SU-DHL-6 (cell line): ENCODE results near the gene PHOX2B.
"Not testable (repeated sequence)": the region's sequence is repeated elsewhere in the genome, so short reads cannot be mapped to it uniquely, and the experiment has no call there.

ENCODE experiments used
- H2AFZ ChIP-seq: fragments of 200-600 bp; sonication (generic); 2 replicates; pipeline ENCODE4 v1.6.1; 2014; ENCODE audit warnings: low read depth, mild to moderate bottlenecking, moderate library complexity, mixed read lengths, antibody characterized with exemption, low read length; ENCODE audit not compliant: severe bottlenecking
- H3F3A ChIP-seq: fragments of 200-600 bp; shearing (Covaris generic); 2 replicates; pipeline ENCODE4 v1.6.0; 2016; ENCODE audit warnings: antibody characterized with exemption, mild to moderate bottlenecking; ENCODE audit not compliant: insufficient read depth
- H3K27ac ChIP-seq: fragments of 200-600 bp; sonication (generic); 2 replicates; pipeline ENCODE4 v1.5.1; 2016; ENCODE audit warnings: low read depth, mild to moderate bottlenecking, low read length, moderate library complexity, mixed read lengths
- H3K27me3 ChIP-seq: fragments of 200-600 bp; sonication (generic), shearing (Covaris generic); 2 replicates; pipeline ENCODE4 v1.6.0; 2014; ENCODE audit warnings: mild to moderate bottlenecking, low read length
- H3K36me3 ChIP-seq: fragments of 200-600 bp; sonication (generic); 2 replicates; pipeline ENCODE4 v1.6.1; 2014; ENCODE audit warnings: mild to moderate bottlenecking, low read length, mixed read lengths
- H3K4me2 ChIP-seq: fragments of 300-600, 200-600 bp; shearing (Covaris generic), sonication (generic); 2 replicates; pipeline ENCODE4 v1.6.0; 2014; ENCODE audit warnings: low read length, low read depth, mild to moderate bottlenecking; ENCODE audit not compliant: poor library complexity, severe bottlenecking
- H3K4me3 ChIP-seq: fragments of 200-600 bp; sonication (generic); 2 replicates; pipeline ENCODE4 v1.5.1; 2014; ENCODE audit warnings: antibody characterized with exemption, low read length, mild to moderate bottlenecking, mixed read lengths; ENCODE audit not compliant: insufficient read depth, poor library complexity, severe bottlenecking
- H3K79me2 ChIP-seq: fragments of 200-600 bp; sonication (generic); 2 replicates; pipeline ENCODE4 v1.6.1; 2014; ENCODE audit warnings: mild to moderate bottlenecking, low read length, moderate library complexity; ENCODE audit not compliant: insufficient read depth
- H3K9ac ChIP-seq: fragments of 200-600 bp; sonication (generic); 2 replicates; pipeline ENCODE4 v1.7.0; 2014; ENCODE audit warnings: mild to moderate bottlenecking, low read length
- H3K9me2 ChIP-seq: fragments of 200-600 bp; sonication (generic); replicated peaks from 2 replicates; pipeline ENCODE4 v1.6.1; 2014; ENCODE audit warnings: low read length; ENCODE audit not compliant: insufficient read depth
- H3K9me3 ChIP-seq: fragments of 200-600 bp; sonication (generic); 2 replicates; pipeline ENCODE4 v1.6.1; 2014; ENCODE audit warnings: low read length, mixed read lengths; ENCODE audit not compliant: insufficient read depth
- H4K20me1 ChIP-seq: fragments of 200-600 bp; sonication (generic); 2 replicates; pipeline ENCODE4 v1.6.1; 2014; ENCODE audit warnings: low read depth, mild to moderate bottlenecking, antibody characterized with exemption, low read length, moderate library complexity, mixed read lengths
- EZH2phosphoT487 ChIP-seq: fragments of 200-600 bp; sonication (generic), shearing (Covaris generic); conservative IDR thresholded peaks from 2 replicates; pipeline ENCODE4 v1.6.1; 2018; ENCODE audit warnings: mild to moderate bottlenecking, antibody characterized with exemption, low read length, moderate library complexity, mixed read lengths
- TF ChIP-seq, protein P1 (sequence below): fragments of 200-600 bp; sonication (generic); IDR thresholded peaks from one replicate; pipeline ENCODE4 v1.5.1; 2017; ENCODE audit warnings: antibody characterized with exemption, mild to moderate bottlenecking, low read length, moderate library complexity; ENCODE audit not compliant: insufficient read depth, poor library complexity, severe bottlenecking

The PHOX2B gene

DNA sequence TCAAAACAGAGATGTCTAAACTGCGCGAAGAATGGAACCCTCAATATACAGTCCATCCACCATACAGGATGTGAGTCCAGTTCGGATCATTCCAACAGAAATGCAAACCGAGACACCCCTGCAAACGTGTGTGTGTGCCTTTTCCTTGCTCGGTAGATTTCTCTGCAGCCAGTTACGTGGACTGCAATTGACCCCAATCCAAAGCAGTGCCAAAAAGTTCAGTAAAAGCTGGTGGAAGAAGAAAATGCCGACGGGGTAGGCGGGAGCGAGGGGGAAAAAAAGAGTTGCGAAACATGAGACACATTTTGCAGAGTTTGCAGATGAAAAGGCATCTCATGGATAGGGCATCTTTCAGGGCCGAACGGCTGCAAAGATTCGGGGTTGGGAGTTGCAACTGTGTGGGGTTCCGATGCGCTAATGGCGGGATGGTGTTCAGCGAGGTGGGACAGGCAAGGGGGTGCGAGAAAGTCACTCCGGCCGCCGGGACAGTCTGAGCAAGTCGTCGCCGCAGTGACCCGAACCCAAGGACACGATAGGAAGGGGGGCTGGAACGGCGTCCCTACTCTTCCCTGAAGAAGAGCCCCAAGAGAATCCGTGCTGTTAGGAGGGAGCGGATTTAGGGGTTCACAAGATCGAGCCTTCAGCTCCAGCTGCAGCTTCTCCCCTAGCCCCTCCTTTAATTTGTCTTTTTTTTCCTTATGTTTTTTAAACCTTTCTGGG is 3.8 kb downstream of the PHOX2B start:
- TF ChIP-seq EZH2phosphoT487 = no peak
- TF ChIP-seq, protein P1, sequence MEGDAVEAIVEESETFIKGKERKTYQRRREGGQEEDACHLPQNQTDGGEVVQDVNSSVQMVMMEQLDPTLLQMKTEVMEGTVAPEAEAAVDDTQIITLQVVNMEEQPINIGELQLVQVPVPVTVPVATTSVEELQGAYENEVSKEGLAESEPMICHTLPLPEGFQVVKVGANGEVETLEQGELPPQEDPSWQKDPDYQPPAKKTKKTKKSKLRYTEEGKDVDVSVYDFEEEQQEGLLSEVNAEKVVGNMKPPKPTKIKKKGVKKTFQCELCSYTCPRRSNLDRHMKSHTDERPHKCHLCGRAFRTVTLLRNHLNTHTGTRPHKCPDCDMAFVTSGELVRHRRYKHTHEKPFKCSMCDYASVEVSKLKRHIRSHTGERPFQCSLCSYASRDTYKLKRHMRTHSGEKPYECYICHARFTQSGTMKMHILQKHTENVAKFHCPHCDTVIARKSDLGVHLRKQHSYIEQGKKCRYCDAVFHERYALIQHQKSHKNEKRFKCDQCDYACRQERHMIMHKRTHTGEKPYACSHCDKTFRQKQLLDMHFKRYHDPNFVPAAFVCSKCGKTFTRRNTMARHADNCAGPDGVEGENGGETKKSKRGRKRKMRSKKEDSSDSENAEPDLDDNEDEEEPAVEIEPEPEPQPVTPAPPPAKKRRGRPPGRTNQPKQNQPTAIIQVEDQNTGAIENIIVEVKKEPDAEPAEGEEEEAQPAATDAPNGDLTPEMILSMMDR = no peak
- H3K27me3 ChIP-seq = no peaks in the 10 kb centered on the region
- H3K9me2 ChIP-seq = no peaks in the 10 kb centered on the region

DNA sequence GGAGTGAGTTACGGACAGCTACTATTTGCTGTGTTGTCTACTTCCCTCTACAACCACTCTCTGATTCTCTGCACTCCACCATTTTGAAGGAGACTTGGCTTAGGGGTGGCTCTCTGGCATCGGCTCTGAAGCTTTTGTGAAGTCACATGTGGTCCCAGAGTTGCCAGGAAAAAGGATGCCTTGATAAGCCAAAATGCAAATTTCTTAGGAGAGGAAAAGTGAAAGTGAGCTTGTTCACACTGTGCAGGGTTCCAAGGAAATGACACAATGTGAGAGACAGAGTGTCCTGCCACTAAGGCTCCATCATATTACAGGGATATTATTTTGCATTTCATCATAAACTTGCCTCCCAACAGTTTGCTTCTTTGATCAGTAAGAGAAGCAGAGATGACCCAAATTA is 7.2 kb downstream of the PHOX2B start:
- TF ChIP-seq EZH2phosphoT487 = no peak
- TF ChIP-seq, protein P1 = no peak
- Histone ChIP-seq H3K36me3 (no peaks in the 10 kb centered on the region), H3K79me2 (no peaks in the 10 kb centered on the region), H4K20me1 (no peaks in the 10 kb centered on the region), H3K4me3 (no peak overlapping the region), H2AFZ (no peak overlapping the region), H3K4me2 (no peak overlapping the region), H3K9me2 (no peaks in the 10 kb centered on the region), H3K27me3 (no peaks in the 10 kb centered on the region), H3F3A (no peaks in the 10 kb centered on the region), H3K9me3 (no peaks in the 10 kb centered on the region), H3K27ac (no peak overlapping the region), H3K9ac (no peak overlapping the region)

More for the DNA sequence above, 3.8 kb downstream of the PHOX2B start:
- no peak overlapping the region for H3K4me2 ChIP-seq
- no peaks in the 10 kb centered on the region for H4K20me1 ChIP-seq
- H2AFZ ChIP-seq = no peak overlapping the region
- no peak overlapping the region for H3K27ac ChIP-seq
- no peaks in the 10 kb centered on the region for H3K9me3 ChIP-seq
- no peaks in the 10 kb centered on the region for H3K79me2 ChIP-seq
- no peaks in the 10 kb centered on the region for H3K36me3 ChIP-seq
- no peak overlapping the region for H3K9ac ChIP-seq
- H3F3A ChIP-seq = no peaks in the 10 kb centered on the region
- H3K4me3 ChIP-seq = no peak overlapping the region

DNA sequence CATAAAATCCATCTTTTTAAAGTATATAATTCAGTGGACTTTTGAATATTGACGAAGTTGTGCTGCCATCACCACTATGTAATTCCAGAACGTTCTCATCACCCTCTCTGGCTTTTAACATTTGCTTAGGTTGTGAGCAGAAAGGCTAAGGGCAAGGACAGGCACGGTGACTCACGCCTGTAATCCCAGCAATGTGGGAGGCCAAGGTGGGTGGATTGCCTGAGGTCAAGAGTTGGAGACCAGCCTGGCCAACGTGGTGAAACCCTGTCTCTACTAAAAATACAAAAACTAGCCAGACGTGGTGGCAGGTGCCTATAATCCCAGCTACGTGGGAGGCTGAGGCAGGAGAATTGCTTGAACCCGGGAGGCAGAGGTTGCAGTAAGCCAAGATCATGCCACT is 11.0 kb downstream of the PHOX2B start:
- H3K27ac ChIP-seq, H3K27me3 ChIP-seq, H3K9me3 ChIP-seq, H3K4me2 ChIP-seq, H2AFZ ChIP-seq, H3K9ac ChIP-seq, H3K9me2 ChIP-seq, H3K36me3 ChIP-seq, H3F3A ChIP-seq, H3K4me3 ChIP-seq, H4K20me1 ChIP-seq, H3K79me2 ChIP-seq: not testable (repeated sequence)

DNA sequence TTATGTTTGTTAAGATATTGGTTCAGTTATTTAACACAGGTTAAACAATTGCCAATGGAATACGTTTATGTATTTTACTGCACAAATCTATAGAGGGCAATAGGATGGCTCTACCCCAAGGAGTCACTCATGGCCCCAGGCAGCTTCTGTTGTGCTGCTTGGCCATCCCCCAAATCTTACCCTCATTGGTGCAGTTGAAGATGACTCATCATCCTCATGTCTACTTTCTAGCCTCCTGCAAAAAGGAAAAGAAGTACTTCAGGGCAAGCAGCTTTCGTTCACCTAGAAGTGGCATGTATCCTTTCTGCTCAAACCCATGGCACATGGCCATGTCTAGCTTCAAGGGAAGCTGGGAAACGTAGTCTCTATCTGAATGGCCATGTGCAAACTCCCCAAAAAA is 14.2 kb downstream of the PHOX2B start:
- H3K27me3 ChIP-seq = no peaks in the 10 kb centered on the region
- H3K4me3 ChIP-seq = no peak overlapping the region
- H3K79me2 ChIP-seq = no peaks in the 10 kb centered on the region
- H3K4me2 ChIP-seq = no peak overlapping the region
- no peaks in the 10 kb centered on the region for H3K9me3 ChIP-seq
- no peaks in the 10 kb centered on the region for H3K9me2 ChIP-seq
- TF ChIP-seq EZH2phosphoT487 = no peak
- TF ChIP-seq, protein P1 = no peak
- no peak overlapping the region for H3K27ac ChIP-seq
- no peaks in the 10 kb centered on the region for H3F3A ChIP-seq
- H3K9ac ChIP-seq = no peak overlapping the region
- H2AFZ ChIP-seq = no peak overlapping the region
- no peaks in the 10 kb centered on the region for H4K20me1 ChIP-seq
- no peaks in the 10 kb centered on the region for H3K36me3 ChIP-seq
